ENCODE measurements around the gene COG6.

- no peak for TF ChIP-seq CTCF (IDR thresholded peaks at IDR 0.05; ENCODE audit: low read length)
- no peak for TF ChIP-seq EZH2 (optimal IDR thresholded peaks at IDR 0.05; ENCODE audit: low read depth, low read length)
Observed at GRCh38 chr13:39682788-39683187, 27.3 kb downstream of the COG6 start.

Measured in MM.1S (cell line).